Dendritic cell treated with granulocyte-macrophage colony-stimulating factor and Interleukin-4, amounts not matched to agents 40 ng/mL and 50 ng/mL, for 4 days (primary cell): ENCODE measurements around the gene PPM1G.
"Not testable (repeated sequence)": the region's sequence is repeated elsewhere in the genome, so short reads cannot be mapped to it uniquely, and the experiment has no call there.

ENCODE experiments used
- H3K27ac Mint-ChIP-seq: one replicate; pipeline ENCODE4 v1.8.0; 2022; ENCODE audit warnings: mild to moderate bottlenecking, mixed read lengths
- H3K27me3 Mint-ChIP-seq: one replicate; pipeline ENCODE4 v1.8.0; 2022; ENCODE audit warnings: mild to moderate bottlenecking, mixed read lengths
- H3K36me3 Mint-ChIP-seq: one replicate; pipeline ENCODE4 v1.8.0; 2022; ENCODE audit warnings: low read depth, mixed read lengths
- H3K4me1 Mint-ChIP-seq: one replicate; pipeline ENCODE4 v1.8.0; 2022; ENCODE audit warnings: low read depth, mixed read lengths
- H3K4me3 Mint-ChIP-seq: one replicate; pipeline ENCODE4 v1.8.0; 2022; ENCODE audit warnings: mild to moderate bottlenecking, moderate library complexity, mixed read lengths
- H3K9me3 Mint-ChIP-seq: one replicate; pipeline ENCODE4 v1.8.0; 2022; ENCODE audit warnings: mixed read lengths
- intact Hi-C: fragments of 100-400 bp; cut with micrococcal nuclease; formaldehyde crosslinking; loops from one replicate; pipeline ENCODE4 v1.15.0; 2022

PPM1G gene

GRCh38 chr2:27428978-27429541 is 19.7 kb upstream of the PPM1G start:
- intact Hi-C loops = loop anchor here (1.0 to 5.0 kb wide), 3 partner anchors 20 to 72 kb away; partner anchors contain the start of genes EIF2B4, GTF3C2, PPM1G and SNX17
- Mint-ChIP-seq H3K36me3 (peaks cover 30% of the 10 kb centered on the region), H3K9me3 (no peaks in the 10 kb centered on the region), H3K27me3 (no peaks in the 10 kb centered on the region), H3K4me3 (peak overlapping the region; percentile 96), H3K4me1 (peaks cover 42% of the 10 kb centered on the region), H3K27ac (peak overlapping the region; percentile 99)

GRCh38 chr2:27428213-27428977 is 19.0 kb upstream of the PPM1G start, which contains the start of gene NRBP1:
TSS of gene NRBP1 (plus strand) at chr2:27428631. CDS start at chr2:27433274, 4,643 bp downstream.
- Mint-ChIP-seq H3K9me3 (no peaks in the 10 kb centered on the region), H3K4me1 (peaks cover 38% of the 10 kb centered on the region), H3K4me3 (peak within 1 kb of the TSS; percentile 96), H3K27me3 (no peaks in the 10 kb centered on the region), H3K36me3 (peaks cover 24% of the 10 kb centered on the region), H3K27ac (peak within 1 kb of the TSS; percentile 99)
- intact Hi-C loops = loop anchor here (1.0 to 5.0 kb wide), 3 partner anchors 19 to 71 kb away; partner anchors contain the start of genes EIF2B4, GTF3C2, PPM1G and SNX17

GRCh38 chr2:27427863-27428212 is 18.4 kb upstream of the PPM1G start:
- H3K27ac Mint-ChIP-seq = peak overlapping the region; percentile 99
- no peaks in the 10 kb centered on the region for H3K27me3 Mint-ChIP-seq
- intact Hi-C loops = loop anchor here (1.0 to 5.0 kb wide), 3 partner anchors 19 to 71 kb away; partner anchors contain the start of genes EIF2B4, GTF3C2, PPM1G and SNX17
- H3K36me3 Mint-ChIP-seq = peaks cover 18% of the 10 kb centered on the region
- peaks cover 34% of the 10 kb centered on the region for H3K4me1 Mint-ChIP-seq
- peak overlapping the region; percentile 96 for H3K4me3 Mint-ChIP-seq
- H3K9me3 Mint-ChIP-seq = no peaks in the 10 kb centered on the region

- H3K9me3 Mint-ChIP-seq, H3K4me3 Mint-ChIP-seq, H3K27ac Mint-ChIP-seq, H3K27me3 Mint-ChIP-seq: not testable (repeated sequence)
- H3K4me1 Mint-ChIP-seq = peaks cover 17% of the 10 kb centered on the region
- H3K36me3 Mint-ChIP-seq = peaks cover 16% of the 10 kb centered on the region
- intact Hi-C loops = loop anchor here (5.0 kb wide), 1 partner anchor 68 kb away; the partner anchor contains the start of gene GTF3C2
Observed at GRCh38 chr2:27425039-27425438, 15.6 kb upstream of the PPM1G start.

GRCh38 chr2:27422958-27423357 is 13.6 kb upstream of the PPM1G start:
- intact Hi-C loops = no loop called here
- Mint-ChIP-seq H3K36me3 (peaks cover under 1% of the 10 kb centered on the region), H3K4me1 (peaks cover 5% of the 10 kb centered on the region), H3K27ac (no peak overlapping the region), H3K9me3 (no peaks in the 10 kb centered on the region), H3K27me3 (peaks cover 4% of the 10 kb centered on the region), H3K4me3 (no peak overlapping the region)

GRCh38 chr2:27421660-27422250 is 12.4 kb upstream of the PPM1G start:
- Mint-ChIP-seq H3K27ac (no peak overlapping the region), H3K36me3 (no peaks in the 10 kb centered on the region), H3K4me3 (no peak overlapping the region), H3K9me3 (no peaks in the 10 kb centered on the region), H3K4me1 (no peaks in the 10 kb centered on the region), H3K27me3 (peaks cover 4% of the 10 kb centered on the region)
- intact Hi-C loops = no loop called here

- no peaks in the 10 kb centered on the region for H3K4me1 Mint-ChIP-seq
- H3K9me3 Mint-ChIP-seq = no peaks in the 10 kb centered on the region
- no peak overlapping the region for H3K4me3 Mint-ChIP-seq
- H3K27ac Mint-ChIP-seq = no peak overlapping the region
- H3K36me3 Mint-ChIP-seq = no peaks in the 10 kb centered on the region
- intact Hi-C loops = no loop called here
- peaks cover 4% of the 10 kb centered on the region for H3K27me3 Mint-ChIP-seq
Observed at GRCh38 chr2:27420996-27421395, 11.6 kb upstream of the PPM1G start.

GRCh38 chr2:27416151-27416550 is 6.8 kb upstream of the PPM1G start:
- Mint-ChIP-seq H3K4me1 (peaks cover 5% of the 10 kb centered on the region), H3K27me3 (peaks cover 7% of the 10 kb centered on the region), H3K27ac (no peak overlapping the region), H3K9me3 (no peaks in the 10 kb centered on the region), H3K36me3 (no peaks in the 10 kb centered on the region), H3K4me3 (no peak overlapping the region)
- intact Hi-C loops = no loop called here

GRCh38 chr2:27412419-27413152 is 3.2 kb upstream of the PPM1G start:
- H3K27ac Mint-ChIP-seq = peak overlapping the region; percentile 47
- H3K36me3 Mint-ChIP-seq = peaks cover 14% of the 10 kb centered on the region
- H3K27me3 Mint-ChIP-seq = peaks cover 3% of the 10 kb centered on the region
- intact Hi-C loops = no loop called here
- no peaks in the 10 kb centered on the region for H3K9me3 Mint-ChIP-seq
- H3K4me1 Mint-ChIP-seq = peaks cover 24% of the 10 kb centered on the region
- no peak overlapping the region for H3K4me3 Mint-ChIP-seq

GRCh38 chr2:27408601-27409320 is 630 bp downstream of the PPM1G start:
- no peaks in the 10 kb centered on the region for H3K9me3 Mint-ChIP-seq
- intact Hi-C loops = loop anchor here (1.0 to 10.0 kb wide), 5 partner anchors 20 to 176 kb away; partner anchors contain the start of genes EIF2B4, IFT172, NRBP1 and SNX17
- H3K4me3 Mint-ChIP-seq = peak overlapping the region; percentile 96
- peaks cover 40% of the 10 kb centered on the region for H3K4me1 Mint-ChIP-seq
- peaks cover 51% of the 10 kb centered on the region for H3K36me3 Mint-ChIP-seq
- H3K27ac Mint-ChIP-seq = peak overlapping the region; percentile 94
- H3K27me3 Mint-ChIP-seq = peaks cover 3% of the 10 kb centered on the region

- peaks cover 51% of the 10 kb centered on the region for H3K36me3 Mint-ChIP-seq
- peak overlapping the region; percentile 96 for H3K4me3 Mint-ChIP-seq
- peak overlapping the region; percentile 94 for H3K27ac Mint-ChIP-seq
- H3K27me3 Mint-ChIP-seq = peaks cover 3% of the 10 kb centered on the region
- H3K4me1 Mint-ChIP-seq = peaks cover 40% of the 10 kb centered on the region
- no peaks in the 10 kb centered on the region for H3K9me3 Mint-ChIP-seq
- intact Hi-C loops = loop anchor here (5.0 to 10.0 kb wide), 2 partner anchors 36 to 177 kb away; partner anchors contain the start of genes EIF2B4, SNX17 and ZNF512
Observed at GRCh38 chr2:27407798-27408491, 1.4 kb downstream of the PPM1G start.

GRCh38 chr2:27400348-27401135 is 8.8 kb downstream of the PPM1G start:
- intact Hi-C loops = loop anchor here (10.0 kb wide), 1 partner anchor 184 kb away; the partner anchor contains the start of gene ZNF512
- H3K36me3 Mint-ChIP-seq = peaks cover 45% of the 10 kb centered on the region
- no peak overlapping the region for H3K27ac Mint-ChIP-seq
- H3K4me1 Mint-ChIP-seq = no peaks in the 10 kb centered on the region
- H3K4me3 Mint-ChIP-seq = no peak overlapping the region
- no peaks in the 10 kb centered on the region for H3K27me3 Mint-ChIP-seq
- H3K9me3 Mint-ChIP-seq = no peaks in the 10 kb centered on the region
